GM21390 (cell line): ENCODE results near the gene ST3GAL3.
A peak's percentile ranks its signal among the peaks of the same experiment; 100 is the strongest.

Experiments
- ATAC-seq: cut with Tn5 transposase; IDR thresholded peaks from one replicate; pipeline ENCODE4 v1.9.1; 2021; ENCODE audit not compliant: unreplicated experiment

ST3GAL3 gene

DNA sequence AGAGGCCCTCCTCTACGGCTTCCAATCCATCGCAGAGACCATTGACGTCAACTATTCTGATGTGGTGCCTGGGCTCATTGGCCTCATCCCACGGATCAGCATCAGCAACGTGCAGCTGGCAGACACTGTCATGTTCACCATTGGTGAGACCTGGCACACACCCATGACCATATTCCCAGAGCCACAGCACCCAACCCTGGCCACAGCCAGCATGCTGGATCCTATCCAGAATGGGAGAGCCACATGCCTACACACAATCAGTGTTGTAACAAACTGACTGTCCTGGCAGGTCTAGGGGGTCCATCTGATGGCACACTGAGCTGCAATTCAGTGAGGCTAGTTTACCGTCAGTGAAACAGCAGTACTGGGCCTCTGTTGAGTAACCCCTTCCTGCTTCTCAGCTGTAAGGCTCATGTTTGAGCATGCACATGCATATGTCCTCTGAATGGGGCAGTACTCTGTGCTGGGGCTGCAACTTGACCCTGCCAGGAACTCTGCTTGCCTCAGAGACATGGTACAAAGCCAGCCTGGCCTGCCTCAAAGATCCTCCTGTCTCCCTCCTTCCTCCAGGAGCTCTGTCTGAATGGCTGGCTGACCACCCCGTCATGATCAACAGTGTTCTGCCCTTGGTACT, 250.2 kb downstream of the ST3GAL3 start:
- no peak for ATAC-seq

DNA sequence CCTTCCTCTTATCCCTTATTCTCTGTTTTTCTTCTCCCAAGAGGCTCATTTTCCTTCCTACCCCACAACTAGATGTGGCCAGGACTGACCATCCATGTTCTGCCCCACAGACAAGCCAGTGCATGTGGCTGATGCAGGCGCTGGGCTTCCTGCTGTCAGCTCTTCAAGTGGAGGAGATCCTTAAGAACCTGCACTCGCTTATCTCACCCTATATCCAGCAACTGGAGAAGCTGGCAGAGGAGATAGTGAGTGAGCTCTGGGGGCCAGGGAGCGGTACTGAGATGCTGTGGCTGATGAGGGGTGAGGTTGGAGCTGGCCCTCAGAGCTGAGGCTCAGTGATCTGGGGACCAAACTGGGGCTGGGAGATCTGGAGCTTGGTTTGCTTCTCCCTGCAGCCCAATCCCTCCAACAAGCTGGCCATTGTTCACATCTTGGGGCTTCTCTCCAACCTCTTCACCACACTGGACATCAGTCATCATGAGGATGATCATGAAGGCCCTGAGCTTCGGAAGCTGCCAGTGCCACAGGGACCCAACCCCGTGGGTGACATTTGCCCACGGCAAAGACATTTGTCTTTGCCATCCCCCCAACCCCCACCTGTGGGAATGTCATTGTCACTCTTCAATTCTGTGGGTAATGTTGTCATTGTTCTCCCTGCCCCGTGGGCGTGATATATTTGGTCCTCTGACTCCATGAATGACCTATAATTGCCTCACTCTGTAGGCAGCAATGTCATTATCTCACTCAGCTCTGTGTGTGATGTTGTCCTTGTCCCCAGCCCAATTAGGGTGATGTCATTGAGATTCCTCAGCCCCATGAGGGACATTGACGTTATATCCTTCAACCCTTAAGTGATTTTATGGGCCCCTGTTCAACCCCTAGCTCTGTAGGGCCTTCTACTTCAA, 251.3 kb downstream of the ST3GAL3 start:
- no peak for ATAC-seq

- ATAC-seq, result no peak
Observed at GRCh38 chr1:43960798-43961197, 253.5 kb downstream of the ST3GAL3 start.

- no peak for ATAC-seq
Observed at GRCh38 chr1:43961692-43962091, 254.4 kb downstream of the ST3GAL3 start.

DNA sequence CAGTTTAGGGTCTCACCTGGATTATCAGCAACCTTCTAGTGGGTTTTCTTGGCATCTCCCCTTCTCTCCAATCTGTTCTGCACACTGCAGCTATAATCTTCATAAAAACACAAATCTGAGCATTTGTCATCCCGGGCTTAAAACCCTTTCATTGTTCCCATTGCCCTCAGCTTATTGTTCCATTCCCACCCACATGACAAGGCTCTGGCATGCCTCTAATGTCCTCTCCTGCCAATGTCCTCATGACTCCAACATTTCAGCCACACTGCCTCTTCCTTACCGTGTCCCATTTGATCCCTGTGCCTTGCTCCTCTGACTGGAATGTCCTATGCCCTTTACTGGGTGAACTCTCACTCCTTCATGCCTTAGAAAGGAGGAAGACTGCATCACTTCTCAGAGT, 255.0 kb downstream of the ST3GAL3 start:
- ATAC-seq, result no peak

DNA sequence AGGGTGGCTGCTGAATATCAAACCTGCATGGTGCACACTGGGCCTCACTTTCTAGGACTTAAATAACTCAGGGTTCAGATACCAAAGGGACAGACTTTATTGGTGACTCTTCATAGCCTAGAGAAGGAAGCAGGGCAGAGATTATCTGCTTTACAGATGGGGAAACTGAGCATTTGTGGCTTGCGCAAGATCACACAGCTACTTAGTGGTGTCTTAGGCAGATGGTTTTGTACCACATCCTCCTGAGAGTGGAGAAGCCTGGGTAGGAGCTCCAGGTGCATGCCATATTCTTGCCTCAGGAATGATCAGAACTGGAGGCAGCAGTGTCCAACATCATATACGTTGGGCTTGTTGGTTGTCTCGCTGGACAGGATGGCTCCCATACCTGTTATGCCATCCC, 255.7 kb downstream of the ST3GAL3 start:
- ATAC-seq, result no peak

DNA sequence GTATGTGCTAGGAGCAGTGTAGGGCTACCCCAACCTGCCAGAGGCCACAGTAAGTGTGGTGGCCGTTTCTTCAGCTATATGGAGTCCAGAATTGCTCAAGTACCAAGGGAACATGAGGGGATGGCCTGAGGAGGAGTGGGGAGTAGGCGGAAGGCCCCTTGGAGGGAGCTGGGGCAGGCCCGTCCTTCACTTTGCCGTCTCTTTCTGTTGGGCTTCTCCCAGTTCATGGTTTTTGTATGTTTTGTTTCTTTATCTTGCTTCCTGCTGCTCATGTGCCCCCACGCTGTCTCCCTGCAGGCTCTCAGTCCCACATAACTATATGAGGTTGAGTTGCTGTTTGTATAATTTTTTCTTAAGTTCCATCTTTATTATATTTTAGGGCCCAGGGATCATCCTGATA, 256.6 kb downstream of the ST3GAL3 start:
- no peak for ATAC-seq

DNA sequence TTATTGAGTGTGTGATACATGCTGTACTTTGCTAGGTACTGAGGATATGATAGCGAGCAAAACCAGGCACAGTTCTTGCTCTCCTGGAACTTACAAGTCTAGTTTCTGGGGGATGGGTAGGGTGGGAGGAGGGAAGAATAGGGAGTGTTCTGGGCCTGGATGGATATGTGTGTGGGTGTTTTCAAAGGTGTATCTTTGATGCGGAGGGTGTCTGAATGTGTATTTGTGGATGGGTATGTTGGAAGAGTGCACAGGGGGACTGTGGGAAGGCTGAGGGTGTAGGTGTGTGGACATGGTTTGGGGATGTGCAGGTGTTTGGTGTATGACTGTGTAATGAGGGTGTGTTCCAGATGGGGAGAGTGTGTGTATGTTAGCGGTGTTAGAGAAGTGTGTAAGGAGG, 258.0 kb downstream of the ST3GAL3 start:
- ATAC-seq, result no peak

- no peak for ATAC-seq
Observed at GRCh38 chr1:43968348-43968948, 261.1 kb downstream of the ST3GAL3 start.

- ATAC-seq, result no peak
Observed at GRCh38 chr1:43969416-43969745, 262.0 kb downstream of the ST3GAL3 start.

GRCh38 chr1:43969746-43970466, 262.6 kb downstream of the ST3GAL3 start, which contains the start of gene DPH2:
Gene DPH2, plus strand, starts transcription at chr1:43970010. Its CDS starts 166 bp downstream, at chr1:43970176.
- peak; percentile 83 for ATAC-seq

GRCh38 chr1:43970502-43970901, 263.2 kb downstream of the ST3GAL3 start:
- ATAC-seq, result no peak

DNA sequence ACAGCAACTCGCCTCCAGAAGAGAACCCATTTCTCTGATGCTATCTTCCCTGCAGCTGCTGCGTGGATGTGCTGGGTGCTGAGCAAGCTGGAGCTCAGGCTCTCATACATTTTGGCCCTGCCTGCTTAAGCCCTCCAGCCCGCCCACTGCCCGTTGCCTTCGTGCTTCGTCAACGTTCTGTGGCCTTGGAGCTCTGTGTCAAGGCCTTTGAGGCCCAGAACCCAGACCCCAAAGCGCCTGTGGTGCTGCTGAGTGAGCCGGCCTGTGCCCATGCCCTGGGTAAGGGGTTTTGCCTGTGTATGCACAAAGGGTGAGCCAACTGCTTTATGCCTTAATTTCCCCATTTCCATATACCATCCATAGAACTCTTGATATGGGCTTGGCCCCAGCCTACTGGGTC, 263.6 kb downstream of the ST3GAL3 start:
- ATAC-seq, result no peak

DNA sequence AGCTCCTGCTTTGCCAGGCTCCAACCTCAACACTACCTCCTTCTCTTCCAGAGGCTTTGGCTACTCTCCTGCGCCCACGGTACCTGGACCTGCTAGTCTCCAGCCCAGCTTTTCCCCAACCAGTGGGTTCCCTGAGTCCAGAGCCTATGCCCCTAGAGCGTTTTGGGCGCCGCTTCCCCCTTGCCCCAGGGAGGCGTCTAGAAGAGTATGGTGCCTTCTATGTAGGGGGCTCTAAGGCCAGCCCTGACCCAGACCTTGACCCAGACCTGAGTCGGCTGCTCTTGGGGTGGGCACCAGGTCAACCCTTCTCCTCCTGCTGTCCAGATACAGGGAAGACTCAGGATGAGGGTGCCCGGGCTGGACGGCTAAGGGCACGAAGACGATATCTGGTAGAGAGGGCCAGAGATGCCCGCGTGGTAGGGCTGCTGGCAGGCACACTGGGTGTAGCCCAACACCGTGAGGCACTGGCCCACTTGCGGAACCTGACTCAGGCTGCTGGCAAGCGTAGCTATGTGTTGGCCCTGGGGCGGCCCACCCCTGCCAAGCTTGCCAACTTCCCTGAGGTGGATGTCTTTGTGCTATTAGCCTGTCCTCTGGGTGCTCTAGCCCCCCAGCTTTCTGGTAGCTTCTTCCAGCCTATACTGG, 264.1 kb downstream of the ST3GAL3 start:
- ATAC-seq, result no peak

DNA sequence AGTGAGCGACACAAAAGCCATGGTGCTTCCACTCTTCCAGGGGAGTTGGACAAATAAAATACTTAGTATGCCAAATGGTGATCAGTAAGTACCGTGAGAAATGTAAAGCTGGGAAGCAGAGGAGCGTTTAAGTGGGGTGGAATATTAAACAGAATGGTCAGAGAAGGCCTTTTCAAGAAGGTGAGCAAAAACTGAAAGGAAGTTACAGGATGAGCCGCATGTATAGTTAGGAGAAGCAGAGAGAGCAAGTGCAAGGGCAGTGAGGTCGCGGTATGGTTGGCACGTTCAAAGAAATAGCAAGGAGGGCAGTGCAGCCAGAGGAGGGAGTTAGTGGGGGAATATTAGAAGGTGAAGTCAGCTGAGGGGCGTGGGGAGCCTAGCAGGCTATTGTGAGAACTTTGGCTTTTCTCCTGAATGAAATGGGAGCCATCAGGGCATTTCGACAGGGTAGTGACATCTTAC, 266.7 kb downstream of the ST3GAL3 start:
- no peak for ATAC-seq

DNA sequence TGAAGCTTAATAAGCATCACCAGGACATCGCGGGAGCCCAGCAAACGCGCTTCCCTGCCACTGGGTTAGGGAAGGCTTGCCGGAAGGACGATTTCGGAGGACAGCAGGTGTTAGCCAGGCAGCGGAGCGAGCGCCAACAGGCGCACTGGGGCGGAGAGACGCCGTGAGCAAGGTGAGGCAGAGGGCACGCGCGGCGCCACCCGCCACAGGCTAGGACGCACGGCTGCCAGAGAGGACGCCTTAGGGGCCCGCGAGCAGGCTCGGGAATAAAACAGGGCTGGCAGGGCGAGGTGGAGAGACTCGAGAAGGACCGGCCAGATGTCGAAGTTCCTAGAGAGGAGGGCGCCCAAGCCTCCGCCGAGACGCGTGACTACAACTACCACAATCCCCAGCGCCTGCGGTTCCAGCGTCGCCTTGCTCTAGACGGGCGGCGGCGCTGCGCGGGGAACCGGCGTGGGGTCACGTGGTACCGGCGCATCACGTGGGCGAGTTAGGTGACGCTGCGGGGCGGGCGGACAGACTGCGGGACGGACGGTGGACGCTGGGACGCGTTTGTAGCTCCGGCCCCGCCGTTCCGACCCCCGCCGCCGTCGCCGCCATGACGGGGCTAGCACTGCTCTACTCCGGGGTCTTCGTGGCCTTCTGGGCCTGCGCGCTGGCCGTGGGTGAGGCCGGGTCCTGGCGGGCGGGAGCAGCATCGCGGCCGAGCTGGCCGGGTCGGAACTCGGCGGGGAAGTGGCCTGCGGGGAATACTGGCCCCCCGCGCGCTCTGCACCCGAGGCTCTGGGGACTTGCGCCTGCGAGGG, 267.3 kb downstream of the ST3GAL3 start, which contains the start of gene ATP6V0B:
TSS of gene ATP6V0B (plus strand) at position 518 of the 806 bp plus-strand sequence. CDS start at position 599, 81 bp downstream.
- peak; percentile 64 for ATAC-seq

- ATAC-seq, result peak; percentile 3
Observed at GRCh38 chr1:43975249-43975961, 268.1 kb downstream of the ST3GAL3 start.

GRCh38 chr1:43976045-43976444, 268.7 kb downstream of the ST3GAL3 start:
- no peak for ATAC-seq

- ATAC-seq, result no peak
Observed at GRCh38 chr1:43976890-43977289, 269.6 kb downstream of the ST3GAL3 start.
